ENCODE results near the gene RASSF8. TPM values are rescaled to one million over a fixed set of nuclear protein-coding genes. Genes with fewer than 3 reads are reported as not detected.

RASSF8 gene
- total and polyA plus RNA-seq, 2 donors (not counting 3 experiments of a cell fraction or from before 2014, with no cell fraction given), result 11.1 to 59.3 TPM

DNA sequence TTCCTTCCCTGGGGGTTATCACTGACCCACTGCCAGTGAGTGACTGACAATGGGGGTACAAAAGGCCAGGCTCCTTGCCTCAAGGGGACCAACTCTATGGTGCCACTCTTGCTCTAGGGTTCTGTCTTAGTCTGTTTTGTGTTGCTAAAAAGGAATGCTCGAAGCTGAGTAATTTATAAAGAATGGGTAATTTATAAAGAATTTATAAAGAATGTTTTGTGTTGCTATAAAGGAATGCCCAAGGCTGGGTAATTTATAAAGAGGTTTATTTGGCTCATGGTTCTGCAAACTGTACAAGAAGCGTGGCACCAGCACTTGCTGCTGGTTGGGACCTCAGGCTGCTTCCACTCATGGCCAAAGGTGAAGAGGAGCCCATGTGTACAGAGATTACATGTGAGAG is 15.8 kb upstream of the RASSF8 start:
- H3K9ac ChIP-seq (replicated peaks; ENCODE audit: extremely low read depth, insufficient read depth, low read length), result no peak overlapping the region
- no peak overlapping the region for H3K4me2 ChIP-seq (ENCODE audit: insufficient read depth, low read length)
- BruUV-seq (replicated peaks), result no TSS peak
- POLR2A ChIA-PET, result no interaction called here
- CTCF ChIA-PET, result interaction anchor here (0.6 kb wide), 1 partner anchor 506 kb away, joined by 3 read pairs; no protein-coding TSS in a partner anchor
- no peak for TF ChIP-seq POLR2AphosphoS5 (IDR thresholded peaks at IDR 0.05; ENCODE audit: insufficient read depth, low read depth, low read length)
- no peak for TF ChIP-seq EZH2 (IDR thresholded peaks at IDR 0.05; ENCODE audit: borderline replicate concordance, low read depth, low read length, severe bottlenecking)
- TF ChIP-seq GATA2 (IDR thresholded peaks at IDR 0.05; ENCODE audit: insufficient read depth, insufficient read length, low read depth, low read length), result no peak
- TF ChIP-seq JUN (IDR thresholded peaks at IDR 0.05; ENCODE audit: borderline replicate concordance, insufficient read depth, insufficient read length, low read depth), result no peak
- no peak for TF ChIP-seq MAX (IDR thresholded peaks at IDR 0.05; ENCODE audit: insufficient read depth, insufficient read length)
- no peak for TF ChIP-seq FOS (IDR thresholded peaks at IDR 0.05; ENCODE audit: borderline replicate concordance, insufficient read depth, low read length)
- no peak for TF ChIP-seq MYC (IDR thresholded peaks at IDR 0.05; ENCODE audit: low read depth, low read length)
- TF ChIP-seq, protein P1, sequence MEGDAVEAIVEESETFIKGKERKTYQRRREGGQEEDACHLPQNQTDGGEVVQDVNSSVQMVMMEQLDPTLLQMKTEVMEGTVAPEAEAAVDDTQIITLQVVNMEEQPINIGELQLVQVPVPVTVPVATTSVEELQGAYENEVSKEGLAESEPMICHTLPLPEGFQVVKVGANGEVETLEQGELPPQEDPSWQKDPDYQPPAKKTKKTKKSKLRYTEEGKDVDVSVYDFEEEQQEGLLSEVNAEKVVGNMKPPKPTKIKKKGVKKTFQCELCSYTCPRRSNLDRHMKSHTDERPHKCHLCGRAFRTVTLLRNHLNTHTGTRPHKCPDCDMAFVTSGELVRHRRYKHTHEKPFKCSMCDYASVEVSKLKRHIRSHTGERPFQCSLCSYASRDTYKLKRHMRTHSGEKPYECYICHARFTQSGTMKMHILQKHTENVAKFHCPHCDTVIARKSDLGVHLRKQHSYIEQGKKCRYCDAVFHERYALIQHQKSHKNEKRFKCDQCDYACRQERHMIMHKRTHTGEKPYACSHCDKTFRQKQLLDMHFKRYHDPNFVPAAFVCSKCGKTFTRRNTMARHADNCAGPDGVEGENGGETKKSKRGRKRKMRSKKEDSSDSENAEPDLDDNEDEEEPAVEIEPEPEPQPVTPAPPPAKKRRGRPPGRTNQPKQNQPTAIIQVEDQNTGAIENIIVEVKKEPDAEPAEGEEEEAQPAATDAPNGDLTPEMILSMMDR (IDR thresholded peaks at IDR 0.05; ENCODE audit: extremely low read depth in 1 of 2, insufficient read depth in 1 of 2, low read depth in 1 of 2, low read length in 2 of 2), result no peak
- no peak for TF ChIP-seq POLR2A (IDR thresholded peaks at IDR 0.05; ENCODE audit: low read depth, low read length)
- H3K4me3 ChIP-seq (replicated peaks in 1 of 3; ENCODE audit: insufficient read depth in 1 of 3, low read depth in 1 of 3, low read length in 3 of 3), result no peak overlapping the region
- no peaks in the 10 kb centered on the region for H4K20me1 ChIP-seq (replicated peaks; ENCODE audit: control insufficient read depth, extremely low read depth, insufficient read depth, low read length)
- FAIRE-seq (no peak), DNase-seq (ENCODE audit: low read depth, low spot score) (no peak)
- intact Hi-C loops (cut with micrococcal nuclease), result no loop called here
- H2AFZ ChIP-seq (ENCODE audit: low read depth, low read length), result no peak overlapping the region
- H3K9me1 ChIP-seq (replicated peaks; ENCODE audit: control insufficient read depth, extremely low read depth, insufficient read depth, low read length), result no peaks in the 10 kb centered on the region
- no peak overlapping the region for H3K27ac ChIP-seq (ENCODE audit: insufficient read depth, low read depth, low read length)
- H3K4me1 ChIP-seq (ENCODE audit: control insufficient read depth, extremely low read depth, insufficient read depth, low read length), result no peaks in the 10 kb centered on the region
- dilution Hi-C loops (cut with MboI; ENCODE audit: extremely low pct_ligation_motif_present, low sequenced_read_pairs), result no loop called here
- H3K36me3 ChIP-seq (ENCODE audit: control insufficient read depth in 2 of 2, extremely low read depth in 1 of 2, insufficient read depth in 2 of 2, low read length in 2 of 2), result no peaks in the 10 kb centered on the region
- no peaks in the 10 kb centered on the region for H3K27me3 ChIP-seq (ENCODE audit: control insufficient read depth in 2 of 2, insufficient read depth in 2 of 2, low read length in 2 of 2)
- H3K79me2 ChIP-seq (ENCODE audit: control insufficient read depth, insufficient read depth, low read length), result no peaks in the 10 kb centered on the region
- H3K9me3 ChIP-seq (replicated peaks; ENCODE audit: control insufficient read depth, insufficient read depth, low read length), result no peaks in the 10 kb centered on the region

Measured in endothelial cell of umbilical vein (primary cell).